Smooth muscle cell of the brain vasculature (primary cell): ENCODE data around the gene RHOBTB3.

ENCODE experiments used
- DNase-seq: peaks from one replicate; pipeline ENCODE4 v3.0.0-alpha.2; 2012; ENCODE audit warnings: low read depth, low spot score

RHOBTB3 gene

DNA sequence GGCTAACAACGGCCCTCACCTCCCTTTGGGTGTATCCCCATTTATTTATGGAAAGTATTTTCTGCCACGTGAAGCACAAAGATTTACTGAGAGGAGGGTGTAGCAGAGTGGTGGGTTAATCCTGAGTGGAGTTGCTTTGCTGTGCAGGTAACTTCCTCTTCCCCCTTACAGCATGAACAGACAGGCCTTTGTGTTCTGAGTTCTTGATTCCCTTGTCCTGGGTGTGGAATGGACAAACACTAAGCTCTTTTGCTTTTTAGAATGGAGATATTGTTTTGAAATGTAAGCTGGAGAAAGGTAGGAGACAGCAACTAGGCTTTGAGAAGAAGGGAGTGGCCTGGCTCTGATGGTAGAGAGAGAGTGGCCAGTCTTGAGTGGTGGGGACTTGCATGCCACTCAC is 108.5 kb downstream of the RHOBTB3 start:
- DNase-seq: no peak

DNA sequence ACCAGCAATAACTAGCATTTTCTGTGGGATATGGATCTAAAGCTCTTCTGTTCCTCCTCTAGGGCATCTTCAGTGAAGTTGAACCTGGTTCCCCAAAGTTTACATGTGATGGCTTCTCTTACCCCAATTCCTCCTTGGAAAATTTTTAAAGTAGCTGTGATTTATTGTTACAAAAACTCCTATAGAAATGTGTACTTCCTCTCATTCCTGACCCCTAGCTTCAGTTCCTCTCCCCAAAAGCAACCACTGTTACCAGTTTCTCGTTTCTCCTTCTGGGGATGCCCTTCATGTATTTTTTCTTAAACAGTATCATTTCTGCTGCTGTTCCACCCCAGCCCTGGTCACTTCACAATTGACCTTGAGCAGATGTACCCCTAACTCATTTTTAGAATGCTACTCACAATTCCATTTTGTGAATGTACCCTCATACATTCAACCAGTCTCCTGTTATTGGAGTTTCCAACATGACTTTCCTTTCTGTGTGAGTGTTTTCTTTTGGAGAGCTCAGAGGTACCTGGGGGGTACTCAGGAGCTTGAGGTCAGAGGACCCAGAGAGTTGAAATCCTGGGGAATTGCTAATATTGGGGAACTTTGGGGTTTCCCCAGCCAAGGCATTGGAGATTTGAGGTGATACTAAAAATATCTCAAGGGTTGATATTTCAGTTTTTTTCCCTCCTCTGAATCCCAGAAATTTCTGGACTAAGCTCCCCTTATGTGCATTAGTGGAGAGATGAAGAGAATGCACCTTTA is 110.0 kb downstream of the RHOBTB3 start:
- no peak for DNase-seq

DNA sequence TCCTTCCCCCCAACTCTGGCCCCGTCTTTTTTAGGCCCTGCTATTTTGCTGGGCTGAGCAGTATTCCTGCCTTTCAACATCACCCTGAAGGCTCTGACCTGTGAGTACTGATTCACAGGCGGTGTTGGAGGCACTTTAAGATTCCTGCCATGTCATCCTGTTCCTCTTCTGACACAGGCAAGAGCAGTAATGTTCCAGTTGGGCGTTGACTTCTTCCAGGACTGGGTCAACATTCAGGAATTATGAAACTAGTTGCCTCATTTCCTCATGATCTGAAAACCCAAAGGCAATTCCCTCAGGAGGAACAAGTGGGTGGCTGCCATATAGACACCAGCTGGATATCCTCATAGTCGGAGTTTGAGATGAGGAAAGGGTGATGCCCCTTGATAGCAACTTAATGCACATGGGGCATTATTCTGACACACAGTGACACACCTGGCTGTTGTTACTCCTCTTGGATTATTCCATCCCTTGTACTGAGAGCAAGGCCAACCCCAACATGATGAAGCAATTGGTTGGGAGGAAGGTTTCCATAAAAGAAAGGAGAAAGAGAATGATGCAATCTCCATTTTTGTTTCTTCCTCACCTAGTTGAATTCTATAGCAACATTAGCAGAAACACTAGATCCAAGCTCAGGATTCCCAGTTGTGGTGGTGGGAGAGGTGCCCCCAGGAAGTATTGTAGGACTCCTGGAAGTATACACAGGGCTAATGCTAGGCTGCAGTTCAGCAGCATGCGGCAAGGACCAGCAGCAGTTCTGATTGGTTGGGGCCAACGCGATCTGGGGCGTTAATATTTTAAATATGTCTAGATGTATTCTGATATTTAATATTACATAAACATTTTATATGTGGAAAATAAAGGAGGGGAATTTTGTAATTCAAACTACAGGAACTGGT is 111.0 kb downstream of the RHOBTB3 start:
- DNase-seq: no peak

DNA sequence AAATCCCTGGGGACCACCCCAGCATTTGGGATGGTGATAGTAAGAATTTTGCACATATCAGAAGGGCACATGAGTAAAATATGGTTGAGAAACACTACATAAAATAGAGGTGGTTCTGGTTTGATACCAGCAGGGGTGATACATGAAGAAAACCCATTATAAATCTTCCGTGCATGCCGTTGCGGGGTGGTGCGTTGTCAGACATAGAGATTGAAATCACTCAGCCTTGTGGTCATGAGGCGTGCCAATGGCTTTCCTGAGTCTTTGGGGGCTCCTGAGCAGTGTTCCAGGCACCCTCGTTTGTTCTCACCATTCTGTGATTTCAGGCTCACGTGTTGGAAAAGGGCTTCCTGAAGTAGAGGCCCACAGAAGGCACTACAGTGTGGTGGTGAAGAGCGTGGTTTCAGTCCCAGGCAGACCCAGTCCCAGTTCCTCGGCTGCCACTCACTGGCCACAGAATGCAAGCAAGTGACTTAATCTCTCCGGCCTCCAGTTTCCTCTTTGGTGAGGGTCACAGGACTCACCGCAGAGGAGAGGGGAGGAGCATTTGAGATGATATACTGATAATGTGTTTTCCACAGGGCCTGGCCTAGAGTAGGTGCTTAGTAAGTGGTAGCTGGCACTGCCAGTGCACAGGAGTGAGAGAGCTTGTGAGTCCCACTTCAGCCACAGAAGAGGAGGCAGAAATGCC is 111.9 kb downstream of the RHOBTB3 start:
- DNase-seq: no peak

DNA sequence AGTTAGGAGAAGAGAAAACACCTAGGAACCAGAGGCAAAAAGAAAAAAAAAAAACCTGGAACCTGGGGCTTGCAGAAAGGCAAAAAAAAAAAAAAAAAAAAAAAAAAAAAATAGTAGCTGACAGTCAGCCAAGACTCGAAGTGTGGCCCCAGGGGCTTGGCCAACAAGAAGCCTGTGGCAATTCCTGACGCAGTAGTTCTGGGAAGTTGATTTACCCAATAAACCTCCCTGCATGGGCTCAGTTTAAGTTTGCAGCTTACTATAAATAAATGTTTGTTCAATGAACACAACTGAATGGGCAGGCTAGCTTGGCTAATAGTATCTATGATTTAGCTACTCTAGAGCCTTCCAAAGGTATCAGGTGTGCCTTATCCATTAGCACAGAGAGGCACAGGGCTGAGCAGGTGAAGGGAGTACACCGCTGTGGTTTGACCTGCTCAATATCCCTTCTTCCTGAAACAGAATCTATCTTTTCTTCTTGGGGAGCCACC is 112.6 kb downstream of the RHOBTB3 start:
- no peak for DNase-seq

DNA sequence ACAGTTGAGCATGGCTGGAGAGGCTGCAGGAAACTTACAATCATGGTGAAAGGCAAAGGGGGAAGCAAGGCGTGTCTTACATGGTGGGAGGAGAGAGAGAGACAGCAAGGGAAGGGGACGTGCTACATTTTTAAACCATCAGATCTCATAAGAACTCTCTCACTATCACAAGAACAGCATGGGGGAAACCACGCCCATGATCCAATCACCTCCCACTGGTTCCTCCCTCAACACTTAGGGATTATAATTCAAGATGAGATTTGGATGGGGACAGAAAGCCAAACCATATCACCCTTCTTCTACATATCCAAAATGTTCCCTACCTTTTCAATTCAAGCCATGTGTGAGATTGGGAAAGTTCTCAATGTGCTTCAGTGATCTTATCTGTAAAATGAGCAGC is 114.3 kb downstream of the RHOBTB3 start:
- DNase-seq: no peak
